Measurements from ENCODE around the gene MZT1. TPM values are rescaled to one million over a fixed set of nuclear protein-coding genes. Genes with fewer than 3 reads are reported as not detected.

The MZT1 gene
- total and polyA plus RNA-seq, 4 donors, result 1.9 to 16.4 (median 2.3) TPM

- Histone ChIP-seq H3K27ac (ENCODE audit: low read depth in 1 of 2, low read length in 2 of 2) (no peak overlapping the region), H3K4me1 (ENCODE audit: control insufficient read depth in 4 of 4, insufficient read depth in 4 of 4, low read length in 3 of 4) (no peaks in the 10 kb centered on the region), H3K9ac (ENCODE audit: low read depth in 1 of 2, low read length in 2 of 2) (no peak overlapping the region), H3K36me3 (ENCODE audit: control insufficient read depth in 4 of 4, insufficient read depth in 3 of 4, low read depth in 1 of 4, low read length in 3 of 4) (peaks cover 0 to 14% (median 3%) of the 10 kb centered on the region in 4 donors), H3K27me3 (ENCODE audit: control insufficient read depth in 4 of 4, insufficient read depth in 4 of 4, low read length in 3 of 4) (no peaks in the 10 kb centered on the region), H3K9me3 (ENCODE audit: control insufficient read depth in 4 of 4, low read length in 3 of 4) (no peaks in the 10 kb centered on the region), H3K4me3 (ENCODE audit: low read depth in 1 of 3, low read length in 3 of 3) (no peak overlapping the region)
- WGBS, result 91% methylated on average over 1 of the region's 1 CpG
- DNase-seq (ENCODE audit: low spot score), result no peak
- TF ChIP-seq ATF3 (IDR thresholded peaks at IDR 0.05) (no peak), SP1 (IDR thresholded peaks at IDR 0.05) (no peak), ZBTB33 (IDR thresholded peaks at IDR 0.05) (no peak), GABPA (IDR thresholded peaks at IDR 0.05 in 1 of 2, conservative IDR thresholded peaks at IDR 0.05 in 1 of 2) (no peak), FOXA2 (IDR thresholded peaks at IDR 0.05) (no peak)
Measured at GRCh38 chr13:72745260-72745659, 17.8 kb upstream of the MZT1 start.

GRCh38 chr13:72740015-72740414 lies 12.6 kb upstream of the MZT1 start:
- 93% methylated on average over 1 of the region's 1 CpG for WGBS
- no peak for TF ChIP-seq ATF3 (IDR thresholded peaks at IDR 0.05)
- TF ChIP-seq YY1 (IDR thresholded peaks at IDR 0.05), result no peak
- TF ChIP-seq EGR1 (IDR thresholded peaks at IDR 0.05; ENCODE audit: low read depth in 2 of 2), result no peak
- TF ChIP-seq SP1 (IDR thresholded peaks at IDR 0.05), result no peak
- no peak for TF ChIP-seq GABPA (IDR thresholded peaks at IDR 0.05 in 1 of 2, conservative IDR thresholded peaks at IDR 0.05 in 1 of 2)
- no peak for TF ChIP-seq REST (IDR thresholded peaks at IDR 0.05)
- peaks cover 0 to 8% (median under 1%) of the 10 kb centered on the region in 4 donors for H3K36me3 ChIP-seq (ENCODE audit: control insufficient read depth in 4 of 4, insufficient read depth in 3 of 4, low read depth in 1 of 4, low read length in 3 of 4)

GRCh38 chr13:72737033-72737432 lies 9.6 kb upstream of the MZT1 start:
- WGBS, result 78% methylated on average over 3 of the region's 3 CpGs
- no peaks in the 10 kb centered on the region for H3K9me3 ChIP-seq (ENCODE audit: control insufficient read depth in 4 of 4, low read length in 3 of 4)

More at GRCh38 chr13:72740015-72740414, 12.6 kb upstream of the MZT1 start:
- DNase-seq (ENCODE audit: low spot score), result no peak
- no peak overlapping the region for H3K4me3 ChIP-seq (ENCODE audit: low read depth in 1 of 3, low read length in 3 of 3)
- no peaks in the 10 kb centered on the region for H3K27me3 ChIP-seq (ENCODE audit: control insufficient read depth in 4 of 4, insufficient read depth in 4 of 4, low read length in 3 of 4)
- H3K4me1 ChIP-seq (ENCODE audit: control insufficient read depth in 4 of 4, insufficient read depth in 4 of 4, low read length in 3 of 4), result no peaks in the 10 kb centered on the region
- H3K9me3 ChIP-seq (ENCODE audit: control insufficient read depth in 4 of 4, low read length in 3 of 4), result no peaks in the 10 kb centered on the region
- no peak overlapping the region for H3K27ac ChIP-seq (ENCODE audit: low read depth in 1 of 2, low read length in 2 of 2)
- H3K9ac ChIP-seq (ENCODE audit: low read depth in 1 of 2, low read length in 2 of 2), result no peak overlapping the region

More at GRCh38 chr13:72737033-72737432, 9.6 kb upstream of the MZT1 start:
- Histone ChIP-seq H3K4me3 (ENCODE audit: low read depth in 1 of 3, low read length in 3 of 3) (no peak overlapping the region), H3K27me3 (ENCODE audit: control insufficient read depth in 4 of 4, insufficient read depth in 4 of 4, low read length in 3 of 4) (no peaks in the 10 kb centered on the region), H3K4me1 (ENCODE audit: control insufficient read depth in 4 of 4, insufficient read depth in 4 of 4, low read length in 3 of 4) (no peaks in the 10 kb centered on the region), H3K9ac (ENCODE audit: low read depth in 1 of 2, low read length in 2 of 2) (no peak overlapping the region), H3K36me3 (ENCODE audit: control insufficient read depth in 4 of 4, insufficient read depth in 3 of 4, low read depth in 1 of 4, low read length in 3 of 4) (peaks cover 0 to 7% (median 0%) of the 10 kb centered on the region in 4 donors), H3K27ac (ENCODE audit: low read depth in 1 of 2, low read length in 2 of 2) (no peak overlapping the region)
- no peak for DNase-seq (ENCODE audit: low spot score)
- TF ChIP-seq MAX (IDR thresholded peaks at IDR 0.05), result no peak
- no peak for TF ChIP-seq EGR1 (IDR thresholded peaks at IDR 0.05; ENCODE audit: low read depth in 2 of 2)

All from liver (tissue), 9 donors.